HepG2 (cell line): ENCODE data around the gene PLD6. TPM values are rescaled to one million over a fixed set of nuclear protein-coding genes. Genes with fewer than 3 reads are reported as not detected.

Experiments
- CREB1 ChIP-seq, 2 experiments: fragments of 450-650 bp in 1 of 2; IDR thresholded peaks; 2 replicates each; pipeline ENCODE4 v1.6.1; 2016 to 2017; ENCODE audit warnings: control low read depth in 1 of 2, mild to moderate bottlenecking in 1 of 2, missing compliant biosample characterization in 1 of 2, missing genetic modification characterization in 1 of 2
- ESRRA ChIP-seq: sonication (generic); formaldehyde crosslinking; IDR thresholded peaks from 2 replicates; pipeline ENCODE4 v1.5.1; 2020; ENCODE audit warnings: mild to moderate bottlenecking, low read depth, missing genetic modification reagents
- SRSF4 ChIP-seq: fragments of 200-400 bp; formaldehyde crosslinking; IDR thresholded peaks from one replicate; pipeline ENCODE4 v1.6.1; 2018; ENCODE audit warnings: mild to moderate bottlenecking, low read depth, low read length, moderate library complexity; ENCODE audit not compliant: poor library complexity, severe bottlenecking
- THAP11 ChIP-seq: IDR thresholded peaks from 2 replicates; pipeline ENCODE4 v1.6.1; 2016; ENCODE audit warnings: missing biosample characterization, missing genetic modification reagents
- YEATS4 ChIP-seq: sonication (generic); formaldehyde crosslinking; IDR thresholded peaks from 2 replicates; pipeline ENCODE4 v1.4.0; 2020; ENCODE audit warnings: missing genetic modification reagents, borderline replicate concordance
- ZFP36L1 ChIP-seq: sonication (generic); formaldehyde crosslinking; IDR thresholded peaks from 2 replicates; pipeline ENCODE4 v1.8.0; 2022; ENCODE audit warnings: mild to moderate bottlenecking, missing genetic modification reagents, moderate library complexity
- ZNF124 ChIP-seq: sonication (generic); formaldehyde crosslinking; IDR thresholded peaks from 2 replicates; pipeline ENCODE4 v1.4.0; 2020; ENCODE audit warnings: missing genetic modification reagents
- ZNF768 ChIP-seq: sonication (generic); formaldehyde crosslinking; IDR thresholded peaks from 2 replicates; pipeline ENCODE4 v1.4.0; 2020; ENCODE audit warnings: missing genetic modification reagents
- polyA plus RNA-seq, 8 experiments: library from polyadenylated mRNA; depleted of rRNA in 3 of 8; stranded (reverse) in 7 of 8; unstranded in 1 of 8; fragments of >200 nt; fragmentation: Illumina TruSeq in 4 of 8; extraction: Trizol in 4 of 8; gene quantifications; 2 replicates each; pipeline versions ENCODE4 v1.2.1 to v1.2.3, GENCODE V29; 2011 to 2016; ENCODE audit warnings: low read depth in 4 of 8, missing spikeins in 1 of 8, mixed read lengths in 1 of 8; ENCODE audit not compliant: insufficient read depth in 1 of 8
- total RNA-seq, 5 experiments: library from RNA; depleted of rRNA; stranded (reverse); fragments of >200 nt; fragmentation: Illumina TruSeq; extraction: Trizol; gene quantifications; 2 replicates each; pipeline ENCODE4 v1.2.3, GENCODE V29; 2016; ENCODE audit warnings: low read depth in 1 of 5
- TF ChIP-seq, protein P1 (sequence below), 2 experiments: fragments of 450-650 bp in 1 of 2; sonication (generic) in 1 of 2; formaldehyde crosslinking in 1 of 2; IDR thresholded peaks; 2 replicates each; pipeline versions ENCODE4 v1.6.1 to v1.8.0; 2016 to 2022; ENCODE audit warnings: antibody characterized with exemption in 1 of 2, mild to moderate bottlenecking in 1 of 2, missing genetic modification reagents in 1 of 2
- TF ChIP-seq, protein P2 (sequence below): sonication (generic); formaldehyde crosslinking; IDR thresholded peaks from 2 replicates; pipeline ENCODE4 v1.5.1; 2020; ENCODE audit warnings: mild to moderate bottlenecking, missing genetic modification reagents, borderline replicate concordance
- TF ChIP-seq, protein P3 (sequence below): IDR thresholded peaks from 2 replicates; pipeline ENCODE4 v1.6.1; 2016; ENCODE audit warnings: missing compliant biosample characterization, missing genetic modification reagents, borderline replicate concordance

Gene PLD6
- total and polyA plus RNA-seq, 2 of the 13 experiments (the other 11 are each of a cell fraction or from before 2014, with no cell fraction given), result 5.2 to 11.4 TPM

DNA sequence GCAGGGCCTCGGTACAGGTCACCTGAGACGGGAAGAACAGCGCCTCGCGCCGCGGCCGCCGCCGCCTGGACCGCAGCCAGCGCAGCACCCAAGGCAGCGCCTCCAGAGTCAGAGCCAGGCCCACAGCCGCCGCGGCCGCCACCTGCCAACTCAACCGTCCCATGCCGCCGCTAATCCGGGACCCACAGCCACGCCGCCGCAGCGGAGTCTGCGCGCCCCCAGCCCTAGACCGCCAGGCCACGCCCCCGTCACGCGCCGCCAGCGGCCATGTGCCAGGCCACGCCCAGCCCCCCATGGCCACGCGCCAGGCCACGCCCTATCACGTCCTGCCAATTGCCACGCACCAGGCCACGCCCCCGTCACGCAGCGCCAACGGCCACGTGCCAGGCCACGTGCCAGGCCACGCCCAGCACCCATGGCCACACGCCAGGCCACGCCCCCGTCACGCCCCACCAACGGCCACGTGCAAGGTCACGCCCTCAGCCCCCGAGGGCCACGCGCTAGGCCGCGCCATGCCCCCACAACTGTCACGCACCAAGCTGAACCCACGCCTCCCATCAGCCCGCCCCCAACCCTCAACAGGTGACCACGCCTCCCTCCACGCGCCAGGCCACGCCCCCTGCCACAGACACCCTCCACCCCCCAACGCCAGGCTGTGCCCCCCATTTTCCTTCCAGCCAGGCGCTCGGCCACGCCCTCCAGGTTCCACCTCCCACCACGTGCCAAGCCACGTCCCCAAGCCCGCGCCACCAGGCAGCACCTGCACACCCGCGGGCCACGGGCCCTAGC lies at the start of gene PLD6 (continued):
- TF ChIP-seq, protein P1, sequence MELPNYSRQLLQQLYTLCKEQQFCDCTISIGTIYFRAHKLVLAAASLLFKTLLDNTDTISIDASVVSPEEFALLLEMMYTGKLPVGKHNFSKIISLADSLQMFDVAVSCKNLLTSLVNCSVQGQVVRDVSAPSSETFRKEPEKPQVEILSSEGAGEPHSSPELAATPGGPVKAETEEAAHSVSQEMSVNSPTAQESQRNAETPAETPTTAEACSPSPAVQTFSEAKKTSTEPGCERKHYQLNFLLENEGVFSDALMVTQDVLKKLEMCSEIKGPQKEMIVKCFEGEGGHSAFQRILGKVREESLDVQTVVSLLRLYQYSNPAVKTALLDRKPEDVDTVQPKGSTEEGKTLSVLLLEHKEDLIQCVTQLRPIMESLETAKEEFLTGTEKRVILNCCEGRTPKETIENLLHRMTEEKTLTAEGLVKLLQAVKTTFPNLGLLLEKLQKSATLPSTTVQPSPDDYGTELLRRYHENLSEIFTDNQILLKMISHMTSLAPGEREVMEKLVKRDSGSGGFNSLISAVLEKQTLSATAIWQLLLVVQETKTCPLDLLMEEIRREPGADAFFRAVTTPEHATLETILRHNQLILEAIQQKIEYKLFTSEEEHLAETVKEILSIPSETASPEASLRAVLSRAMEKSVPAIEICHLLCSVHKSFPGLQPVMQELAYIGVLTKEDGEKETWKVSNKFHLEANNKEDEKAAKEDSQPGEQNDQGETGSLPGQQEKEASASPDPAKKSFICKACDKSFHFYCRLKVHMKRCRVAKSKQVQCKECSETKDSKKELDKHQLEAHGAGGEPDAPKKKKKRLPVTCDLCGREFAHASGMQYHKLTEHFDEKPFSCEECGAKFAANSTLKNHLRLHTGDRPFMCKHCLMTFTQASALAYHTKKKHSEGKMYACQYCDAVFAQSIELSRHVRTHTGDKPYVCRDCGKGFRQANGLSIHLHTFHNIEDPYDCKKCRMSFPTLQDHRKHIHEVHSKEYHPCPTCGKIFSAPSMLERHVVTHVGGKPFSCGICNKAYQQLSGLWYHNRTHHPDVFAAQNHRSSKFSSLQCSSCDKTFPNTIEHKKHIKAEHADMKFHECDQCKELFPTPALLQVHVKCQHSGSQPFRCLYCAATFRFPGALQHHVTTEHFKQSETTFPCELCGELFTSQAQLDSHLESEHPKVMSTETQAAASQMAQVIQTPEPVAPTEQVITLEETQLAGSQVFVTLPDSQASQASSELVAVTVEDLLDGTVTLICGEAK (IDR thresholded peaks at IDR 0.05), result no peak
- TF ChIP-seq, protein P1 (CRISPR knock-in tag; IDR thresholded peaks at IDR 0.05), result peak; percentile 90; the same call in 1 of the 2 replicates
- TF ChIP-seq ESRRA (CRISPR knock-in tag) (peak; percentile 62; the same call in 1 of the 2 replicates), CREB1 (IDR thresholded peaks at IDR 0.05) (peak; percentile 85), CREB1 (CRISPR knock-in tag; IDR thresholded peaks at IDR 0.05) (no peak), ZNF124 (CRISPR knock-in tag) (0 out of 2 replicates have a peak, but pooled peaks have one; percentile 43), ZFP36L1 (CRISPR knock-in tag) (peak; percentile 95; the same call in 1 of the 2 replicates), THAP11 (CRISPR knock-in tag) (peak; percentile 68), ZNF768 (CRISPR knock-in tag) (peak; percentile 65; the same call in 1 of the 2 replicates), YEATS4 (CRISPR knock-in tag) (peak; percentile 98), SRSF4 (no peak)
- TF ChIP-seq, protein P2, sequence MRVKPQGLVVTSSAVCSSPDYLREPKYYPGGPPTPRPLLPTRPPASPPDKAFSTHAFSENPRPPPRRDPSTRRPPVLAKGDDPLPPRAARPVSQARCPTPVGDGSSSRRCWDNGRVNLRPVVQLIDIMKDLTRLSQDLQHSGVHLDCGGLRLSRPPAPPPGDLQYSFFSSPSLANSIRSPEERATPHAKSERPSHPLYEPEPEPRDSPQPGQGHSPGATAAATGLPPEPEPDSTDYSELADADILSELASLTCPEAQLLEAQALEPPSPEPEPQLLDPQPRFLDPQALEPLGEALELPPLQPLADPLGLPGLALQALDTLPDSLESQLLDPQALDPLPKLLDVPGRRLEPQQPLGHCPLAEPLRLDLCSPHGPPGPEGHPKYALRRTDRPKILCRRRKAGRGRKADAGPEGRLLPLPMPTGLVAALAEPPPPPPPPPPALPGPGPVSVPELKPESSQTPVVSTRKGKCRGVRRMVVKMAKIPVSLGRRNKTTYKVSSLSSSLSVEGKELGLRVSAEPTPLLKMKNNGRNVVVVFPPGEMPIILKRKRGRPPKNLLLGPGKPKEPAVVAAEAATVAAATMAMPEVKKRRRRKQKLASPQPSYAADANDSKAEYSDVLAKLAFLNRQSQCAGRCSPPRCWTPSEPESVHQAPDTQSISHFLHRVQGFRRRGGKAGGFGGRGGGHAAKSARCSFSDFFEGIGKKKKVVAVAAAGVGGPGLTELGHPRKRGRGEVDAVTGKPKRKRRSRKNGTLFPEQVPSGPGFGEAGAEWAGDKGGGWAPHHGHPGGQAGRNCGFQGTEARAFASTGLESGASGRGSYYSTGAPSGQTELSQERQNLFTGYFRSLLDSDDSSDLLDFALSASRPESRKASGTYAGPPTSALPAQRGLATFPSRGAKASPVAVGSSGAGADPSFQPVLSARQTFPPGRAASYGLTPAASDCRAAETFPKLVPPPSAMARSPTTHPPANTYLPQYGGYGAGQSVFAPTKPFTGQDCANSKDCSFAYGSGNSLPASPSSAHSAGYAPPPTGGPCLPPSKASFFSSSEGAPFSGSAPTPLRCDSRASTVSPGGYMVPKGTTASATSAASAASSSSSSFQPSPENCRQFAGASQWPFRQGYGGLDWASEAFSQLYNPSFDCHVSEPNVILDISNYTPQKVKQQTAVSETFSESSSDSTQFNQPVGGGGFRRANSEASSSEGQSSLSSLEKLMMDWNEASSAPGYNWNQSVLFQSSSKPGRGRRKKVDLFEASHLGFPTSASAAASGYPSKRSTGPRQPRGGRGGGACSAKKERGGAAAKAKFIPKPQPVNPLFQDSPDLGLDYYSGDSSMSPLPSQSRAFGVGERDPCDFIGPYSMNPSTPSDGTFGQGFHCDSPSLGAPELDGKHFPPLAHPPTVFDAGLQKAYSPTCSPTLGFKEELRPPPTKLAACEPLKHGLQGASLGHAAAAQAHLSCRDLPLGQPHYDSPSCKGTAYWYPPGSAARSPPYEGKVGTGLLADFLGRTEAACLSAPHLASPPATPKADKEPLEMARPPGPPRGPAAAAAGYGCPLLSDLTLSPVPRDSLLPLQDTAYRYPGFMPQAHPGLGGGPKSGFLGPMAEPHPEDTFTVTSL (CRISPR knock-in tag), result no peak
- TF ChIP-seq, protein P3, sequence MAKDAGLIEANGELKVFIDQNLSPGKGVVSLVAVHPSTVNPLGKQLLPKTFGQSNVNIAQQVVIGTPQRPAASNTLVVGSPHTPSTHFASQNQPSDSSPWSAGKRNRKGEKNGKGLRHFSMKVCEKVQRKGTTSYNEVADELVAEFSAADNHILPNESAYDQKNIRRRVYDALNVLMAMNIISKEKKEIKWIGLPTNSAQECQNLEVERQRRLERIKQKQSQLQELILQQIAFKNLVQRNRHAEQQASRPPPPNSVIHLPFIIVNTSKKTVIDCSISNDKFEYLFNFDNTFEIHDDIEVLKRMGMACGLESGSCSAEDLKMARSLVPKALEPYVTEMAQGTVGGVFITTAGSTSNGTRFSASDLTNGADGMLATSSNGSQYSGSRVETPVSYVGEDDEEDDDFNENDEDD (CRISPR knock-in tag), result peak; percentile 90
